ENCODE data around the gene BRCA2.

The BRCA2 gene, protein sequence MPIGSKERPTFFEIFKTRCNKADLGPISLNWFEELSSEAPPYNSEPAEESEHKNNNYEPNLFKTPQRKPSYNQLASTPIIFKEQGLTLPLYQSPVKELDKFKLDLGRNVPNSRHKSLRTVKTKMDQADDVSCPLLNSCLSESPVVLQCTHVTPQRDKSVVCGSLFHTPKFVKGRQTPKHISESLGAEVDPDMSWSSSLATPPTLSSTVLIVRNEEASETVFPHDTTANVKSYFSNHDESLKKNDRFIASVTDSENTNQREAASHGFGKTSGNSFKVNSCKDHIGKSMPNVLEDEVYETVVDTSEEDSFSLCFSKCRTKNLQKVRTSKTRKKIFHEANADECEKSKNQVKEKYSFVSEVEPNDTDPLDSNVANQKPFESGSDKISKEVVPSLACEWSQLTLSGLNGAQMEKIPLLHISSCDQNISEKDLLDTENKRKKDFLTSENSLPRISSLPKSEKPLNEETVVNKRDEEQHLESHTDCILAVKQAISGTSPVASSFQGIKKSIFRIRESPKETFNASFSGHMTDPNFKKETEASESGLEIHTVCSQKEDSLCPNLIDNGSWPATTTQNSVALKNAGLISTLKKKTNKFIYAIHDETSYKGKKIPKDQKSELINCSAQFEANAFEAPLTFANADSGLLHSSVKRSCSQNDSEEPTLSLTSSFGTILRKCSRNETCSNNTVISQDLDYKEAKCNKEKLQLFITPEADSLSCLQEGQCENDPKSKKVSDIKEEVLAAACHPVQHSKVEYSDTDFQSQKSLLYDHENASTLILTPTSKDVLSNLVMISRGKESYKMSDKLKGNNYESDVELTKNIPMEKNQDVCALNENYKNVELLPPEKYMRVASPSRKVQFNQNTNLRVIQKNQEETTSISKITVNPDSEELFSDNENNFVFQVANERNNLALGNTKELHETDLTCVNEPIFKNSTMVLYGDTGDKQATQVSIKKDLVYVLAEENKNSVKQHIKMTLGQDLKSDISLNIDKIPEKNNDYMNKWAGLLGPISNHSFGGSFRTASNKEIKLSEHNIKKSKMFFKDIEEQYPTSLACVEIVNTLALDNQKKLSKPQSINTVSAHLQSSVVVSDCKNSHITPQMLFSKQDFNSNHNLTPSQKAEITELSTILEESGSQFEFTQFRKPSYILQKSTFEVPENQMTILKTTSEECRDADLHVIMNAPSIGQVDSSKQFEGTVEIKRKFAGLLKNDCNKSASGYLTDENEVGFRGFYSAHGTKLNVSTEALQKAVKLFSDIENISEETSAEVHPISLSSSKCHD (N-terminal part only)

DNA sequence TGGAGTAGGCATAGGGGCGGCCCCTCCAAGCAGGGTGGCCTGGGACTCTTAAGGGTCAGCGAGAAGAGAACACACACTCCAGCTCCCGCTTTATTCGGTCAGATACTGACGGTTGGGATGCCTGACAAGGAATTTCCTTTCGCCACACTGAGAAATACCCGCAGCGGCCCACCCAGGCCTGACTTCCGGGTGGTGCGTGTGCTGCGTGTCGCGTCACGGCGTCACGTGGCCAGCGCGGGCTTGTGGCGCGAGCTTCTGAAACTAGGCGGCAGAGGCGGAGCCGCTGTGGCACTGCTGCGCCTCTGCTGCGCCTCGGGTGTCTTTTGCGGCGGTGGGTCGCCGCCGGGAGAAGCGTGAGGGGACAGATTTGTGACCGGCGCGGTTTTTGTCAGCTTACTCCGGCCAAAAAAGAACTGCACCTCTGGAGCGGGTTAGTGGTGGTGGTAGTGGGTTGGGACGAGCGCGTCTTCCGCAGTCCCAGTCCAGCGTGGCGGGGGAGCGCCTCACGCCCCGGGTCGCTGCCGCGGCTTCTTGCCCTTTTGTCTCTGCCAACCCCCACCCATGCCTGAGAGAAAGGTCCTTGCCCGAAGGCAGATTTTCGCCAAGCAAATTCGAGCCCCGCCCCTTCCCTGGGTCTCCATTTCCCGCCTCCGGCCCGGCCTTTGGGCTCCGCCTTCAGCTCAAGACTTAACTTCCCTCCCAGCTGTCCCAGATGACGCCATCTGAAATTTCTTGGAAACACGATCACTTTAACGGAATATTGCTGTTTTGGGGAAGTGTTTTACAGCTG is at the start of gene BRCA2, which contains the start of gene ZAR1L:
BRCA2 (plus strand) TSS at position 271 of the 790 bp plus-strand sequence. CDS start 953 bp downstream, outside the sequence.
ZAR1L (minus strand) TSS at position 126 of the 790 bp plus-strand sequence. CDS start 3,438 bp downstream, outside the sequence.
- DNase-seq, result peak; percentile 88

DNA sequence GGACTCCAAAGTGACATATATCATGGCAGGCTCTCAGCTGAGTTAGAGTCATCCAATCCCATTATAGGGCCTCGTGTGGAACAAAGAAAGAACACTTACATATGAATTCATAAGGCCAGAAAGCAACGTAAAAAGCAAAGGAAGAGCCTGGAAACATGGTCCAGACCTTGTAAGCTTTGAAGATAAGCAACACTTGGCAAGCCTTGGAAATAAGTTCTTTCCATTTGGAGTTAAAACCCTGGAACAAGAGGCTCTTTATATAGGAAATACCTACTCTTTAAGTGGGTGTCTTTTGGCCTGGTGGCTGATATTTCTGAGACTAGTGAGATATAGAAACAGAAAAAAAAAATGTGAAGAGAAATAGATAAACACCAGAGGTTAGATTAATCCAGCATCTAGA is 49.6 kb upstream of the BRCA2 start:
- DNase-seq, result no peak

DNA sequence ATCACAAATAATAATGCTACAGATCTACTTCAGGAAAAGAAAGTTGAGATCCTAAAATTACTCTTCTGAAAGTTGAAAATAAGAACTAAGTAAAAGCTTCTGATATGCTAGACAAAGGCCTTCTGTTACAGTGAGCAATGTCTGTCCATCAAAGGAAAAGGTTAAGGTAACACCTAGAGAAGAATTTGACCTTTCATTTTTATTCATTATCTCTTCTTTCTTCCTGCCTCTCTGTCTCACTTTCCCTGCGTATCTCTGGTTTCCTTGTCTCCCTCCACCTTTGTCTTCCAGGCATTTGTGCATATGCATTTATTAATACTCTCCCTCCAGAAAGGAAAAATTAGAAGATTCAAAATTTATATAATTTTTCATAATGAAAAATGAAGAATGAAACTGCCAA is 49.2 kb upstream of the BRCA2 start:
- no peak for DNase-seq

DNA sequence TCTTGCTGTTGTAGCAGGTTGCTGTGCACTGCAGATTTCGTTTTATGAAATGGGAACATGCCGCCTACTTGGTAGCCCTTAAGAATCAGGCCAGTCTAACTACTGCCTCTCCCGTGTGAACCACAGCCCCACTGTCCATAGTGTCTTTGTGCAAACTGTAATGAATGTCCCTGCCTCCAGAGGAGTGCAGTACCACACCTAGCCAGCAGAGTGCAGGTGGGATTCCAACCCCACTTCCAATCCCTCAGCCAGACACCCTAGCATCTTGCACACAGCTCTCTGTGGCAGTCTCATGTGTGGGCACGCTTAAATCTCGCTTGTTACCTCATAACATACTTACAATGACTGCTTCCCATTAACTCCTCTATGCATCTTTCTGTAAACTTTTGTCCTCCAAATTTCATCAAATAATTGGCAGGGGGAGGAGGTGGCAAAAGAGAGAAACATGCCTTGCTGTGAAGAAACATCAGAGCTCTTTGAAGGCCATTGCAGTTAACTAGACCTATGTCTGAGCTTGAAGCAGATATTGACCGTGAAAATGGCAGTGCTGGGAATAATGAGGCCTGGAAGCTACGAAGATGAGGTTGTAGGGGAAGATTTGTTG is 47.4 kb upstream of the BRCA2 start:
- DNase-seq, result peak; percentile 53

DNA sequence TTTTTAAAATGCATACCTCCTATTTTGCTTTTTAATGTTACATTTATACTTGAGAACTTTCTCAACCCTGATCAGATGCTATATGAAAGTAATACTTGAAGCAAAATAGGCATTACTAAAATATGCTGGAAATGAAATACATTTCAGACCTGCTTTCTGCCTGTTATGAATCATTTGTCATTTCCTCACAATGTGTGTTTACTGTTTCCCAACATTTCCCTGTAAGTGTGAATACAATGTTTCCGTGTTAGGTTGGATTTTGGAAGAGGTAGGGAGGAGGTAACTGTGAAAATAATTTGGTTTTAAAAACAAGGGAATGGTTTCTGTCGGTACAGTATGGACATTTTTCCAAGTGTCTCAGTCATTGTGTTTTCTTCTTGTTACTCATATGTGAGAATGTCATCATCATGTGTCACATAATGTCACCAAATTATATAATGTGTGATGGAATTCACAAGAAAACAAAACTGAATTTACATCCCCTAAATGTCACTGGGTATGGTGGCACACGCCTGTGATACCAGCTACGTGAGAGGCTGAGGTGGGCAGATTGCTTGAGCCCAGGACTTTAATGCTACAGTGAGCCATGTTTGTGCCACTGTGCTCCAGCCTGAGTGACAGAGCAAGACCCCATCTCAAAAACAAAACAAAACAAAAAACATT is 43.2 kb upstream of the BRCA2 start:
- no peak for DNase-seq

DNA sequence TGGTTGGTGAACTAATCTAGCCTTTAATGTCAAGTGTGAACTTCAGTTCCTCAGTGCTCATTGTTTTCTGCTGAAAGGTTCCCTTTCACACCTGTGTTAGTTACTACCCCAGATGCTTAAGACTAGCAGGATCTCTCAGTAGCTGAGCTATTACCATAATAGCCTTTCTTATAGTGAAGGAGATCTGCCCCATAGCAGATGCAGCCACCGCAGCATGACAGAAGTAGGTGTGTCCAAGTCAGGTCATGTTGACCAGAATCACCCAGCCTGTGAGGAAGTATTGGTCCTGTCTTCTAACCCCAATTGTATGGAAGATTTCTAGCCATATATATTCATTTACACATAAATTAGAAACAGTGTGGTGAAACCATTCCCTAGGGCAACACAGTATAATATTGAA is 37.5 kb upstream of the BRCA2 start:
- DNase-seq, result no peak

DNA sequence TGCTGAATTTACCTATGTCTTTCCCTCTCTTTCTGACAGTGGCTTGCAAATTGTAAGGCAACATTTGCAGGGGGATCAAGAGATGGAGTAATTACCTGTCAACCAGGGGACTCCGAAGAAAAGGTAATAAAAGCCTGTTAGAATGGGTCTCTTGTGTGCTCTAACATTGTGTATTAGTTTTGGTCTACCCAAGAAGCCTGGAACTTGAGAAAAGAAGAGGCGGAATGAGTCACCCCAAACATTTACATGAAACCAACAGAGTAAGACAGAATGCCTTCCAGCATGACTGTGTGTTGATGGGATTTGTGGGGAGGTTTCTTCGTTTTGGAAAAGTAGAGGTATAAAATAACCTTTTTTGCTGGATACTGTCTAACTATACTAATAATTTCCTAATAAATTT is 36.9 kb upstream of the BRCA2 start:
- no peak for DNase-seq

DNA sequence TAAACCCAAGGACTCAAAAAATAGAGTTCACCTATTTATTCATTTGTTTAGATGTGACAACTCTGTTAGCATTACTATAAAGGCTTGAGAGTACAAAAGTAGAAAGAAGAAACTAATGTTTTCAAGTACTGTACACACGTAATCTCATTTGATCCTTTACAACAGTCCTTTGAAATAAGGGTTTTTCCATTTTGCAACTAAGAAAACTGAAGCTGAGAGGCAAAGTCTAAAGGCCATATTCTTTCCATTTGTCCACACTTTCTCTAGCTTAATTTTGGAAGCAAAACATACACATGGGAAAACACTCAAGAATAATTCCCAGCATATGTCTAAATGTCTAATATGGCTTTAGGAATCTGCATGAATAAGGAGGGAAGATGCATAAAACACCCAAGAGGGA is 34.2 kb upstream of the BRCA2 start:
- DNase-seq, result no peak

DNA sequence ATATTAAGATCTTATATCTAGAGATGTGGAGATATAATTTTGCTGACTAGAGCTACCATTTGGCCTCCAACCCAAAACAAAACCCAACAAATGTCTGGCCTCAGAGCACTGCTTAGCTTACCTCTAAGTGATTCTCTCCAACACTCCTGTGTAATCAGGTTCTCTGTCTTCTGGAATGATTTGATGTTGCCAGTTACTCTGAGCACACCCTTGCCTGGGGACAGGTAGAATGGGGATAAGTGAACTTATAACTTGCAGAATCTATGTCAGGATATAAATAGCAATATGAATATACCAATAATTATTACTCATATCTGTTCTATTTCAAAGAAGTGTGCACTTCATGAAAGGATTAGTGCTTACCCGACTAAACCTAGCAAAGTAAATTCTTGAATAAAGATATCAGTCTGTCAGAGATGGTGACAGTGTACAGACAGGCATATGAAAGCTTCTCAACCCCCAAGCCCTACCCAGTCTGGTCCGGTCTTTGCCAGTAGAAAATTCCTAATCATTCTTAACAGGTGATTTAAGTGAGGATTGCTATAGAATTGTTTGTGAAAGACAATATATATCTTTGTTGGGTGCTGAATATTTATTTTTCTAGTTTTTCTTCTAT is 33.1 kb upstream of the BRCA2 start:
- DNase-seq, result no peak

DNA sequence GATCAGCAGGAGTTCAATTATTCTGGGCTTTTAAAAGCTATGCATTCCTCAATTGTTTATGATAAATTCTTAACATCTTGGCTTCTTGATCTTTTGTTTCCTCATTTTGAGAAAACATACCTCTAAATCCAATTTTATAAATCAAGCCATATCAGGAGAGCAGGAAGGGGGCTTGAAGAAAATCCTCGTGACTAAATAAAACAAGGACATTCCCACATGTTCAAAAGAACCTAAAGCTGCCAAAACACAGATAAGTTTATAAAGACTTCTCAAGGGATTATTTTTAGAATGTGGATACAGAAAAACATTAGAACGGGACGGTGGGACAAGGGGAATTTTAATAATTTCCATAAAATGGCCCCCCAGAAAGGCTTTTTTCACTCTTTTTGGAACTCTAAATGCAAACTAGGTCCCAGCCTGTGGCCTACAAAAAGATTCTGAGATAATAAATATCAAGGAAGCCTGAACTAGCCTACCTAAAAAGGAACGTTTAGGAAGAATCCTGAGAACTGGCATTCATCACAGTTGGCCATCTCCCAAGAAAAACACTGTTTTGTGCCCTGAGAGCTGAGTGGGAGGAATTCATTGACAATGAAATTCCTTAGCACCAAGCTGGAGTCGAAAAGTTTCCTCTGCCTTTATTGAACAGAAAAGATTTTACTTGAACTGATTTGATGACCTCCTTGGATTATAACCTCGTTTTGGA is 30.2 kb upstream of the BRCA2 start:
- DNase-seq, result no peak

DNA sequence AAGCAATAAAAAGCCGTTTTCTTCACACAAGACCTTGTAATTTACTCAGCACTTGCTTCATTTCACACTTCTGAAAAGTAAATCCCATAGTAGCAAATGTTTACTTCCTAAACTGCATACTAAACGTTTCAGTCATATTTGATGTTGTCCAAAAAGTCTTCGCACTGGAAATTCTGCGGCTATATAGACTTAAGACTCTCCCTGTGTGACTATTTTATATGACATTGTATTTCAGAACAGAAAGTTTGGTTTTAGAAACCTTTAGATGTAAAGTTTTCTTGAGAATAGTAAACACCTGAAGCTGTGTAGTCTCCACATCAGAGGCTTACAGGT is 29.7 kb upstream of the BRCA2 start:
- no peak for DNase-seq

DNA sequence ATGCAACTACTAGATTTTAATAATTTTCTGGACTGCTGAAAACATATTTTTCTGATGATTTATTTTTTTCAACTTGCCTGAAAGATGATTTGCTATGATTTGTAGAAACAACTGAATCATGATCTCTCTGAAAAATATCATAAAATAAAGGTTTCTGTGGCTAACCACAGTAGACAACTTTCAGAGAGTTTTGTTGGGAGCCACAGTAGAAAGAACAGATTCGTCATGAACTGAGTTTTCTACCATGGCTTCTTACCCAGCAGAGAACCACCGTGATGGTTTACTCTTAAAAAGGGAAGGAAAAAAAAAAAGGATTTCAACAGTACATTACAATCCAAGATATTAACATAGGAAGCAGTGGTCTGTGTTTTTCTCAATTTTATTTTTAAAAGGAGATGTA is 18.1 kb upstream of the BRCA2 start:
- no peak for DNase-seq

DNA sequence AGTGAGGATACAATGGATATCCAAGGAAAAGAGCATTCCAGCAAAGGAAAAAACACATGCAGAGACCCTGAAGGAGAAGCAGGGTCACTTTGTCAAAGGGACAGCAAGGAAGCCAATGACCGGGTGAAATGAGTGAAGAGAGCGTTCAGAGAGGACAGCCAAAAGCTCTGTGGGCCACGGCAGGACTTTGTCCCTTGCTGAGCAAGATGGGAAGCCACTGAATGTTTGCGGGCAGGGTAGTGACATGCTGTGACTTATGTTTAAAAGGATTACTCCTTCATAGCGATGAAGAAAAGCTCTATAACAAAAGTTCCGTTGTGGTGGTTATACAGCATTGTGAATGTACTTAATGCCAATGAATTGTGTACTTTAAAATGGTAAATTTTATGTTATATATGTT is 16.6 kb upstream of the BRCA2 start:
- no peak for DNase-seq

DNA sequence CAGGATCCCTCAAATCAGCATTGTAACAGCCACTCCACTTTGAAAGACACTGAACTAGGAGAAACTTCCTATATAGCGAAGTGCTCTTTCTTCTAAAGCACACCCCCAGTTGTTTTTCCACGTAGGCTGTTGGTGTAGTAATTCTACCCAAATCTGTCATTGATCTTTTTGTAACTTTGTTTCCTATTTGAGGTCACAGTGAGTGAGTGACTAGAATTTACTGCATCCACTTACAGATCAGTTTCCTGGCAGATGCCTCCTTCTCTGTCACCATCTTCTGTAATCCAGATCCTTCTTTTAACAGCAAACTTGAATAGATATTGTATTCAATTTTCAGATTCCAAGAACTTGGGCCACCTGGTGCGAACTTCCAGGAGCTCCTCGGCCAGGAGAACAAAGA is 15.4 kb upstream of the BRCA2 start:
- no peak for DNase-seq

DNA sequence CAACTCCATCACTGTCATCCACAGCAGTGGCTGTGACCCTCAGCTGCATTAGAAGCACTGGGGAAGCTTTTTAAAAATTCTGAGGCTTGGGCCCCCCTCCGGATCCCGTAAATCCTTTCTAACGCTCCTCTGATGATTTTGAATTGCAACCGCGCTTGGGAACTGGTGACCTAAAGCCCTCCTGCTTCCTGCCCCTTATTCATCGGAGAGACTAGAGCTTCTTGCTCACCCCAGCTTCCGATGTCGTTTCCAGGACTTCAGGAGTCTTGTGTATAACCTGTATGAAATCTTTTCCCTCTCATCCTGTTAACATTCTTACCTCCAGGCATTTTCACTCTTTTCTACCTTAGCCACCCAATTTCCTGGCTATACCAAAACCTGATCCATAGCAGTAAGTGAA is 14.9 kb upstream of the BRCA2 start:
- no peak for DNase-seq

DNA sequence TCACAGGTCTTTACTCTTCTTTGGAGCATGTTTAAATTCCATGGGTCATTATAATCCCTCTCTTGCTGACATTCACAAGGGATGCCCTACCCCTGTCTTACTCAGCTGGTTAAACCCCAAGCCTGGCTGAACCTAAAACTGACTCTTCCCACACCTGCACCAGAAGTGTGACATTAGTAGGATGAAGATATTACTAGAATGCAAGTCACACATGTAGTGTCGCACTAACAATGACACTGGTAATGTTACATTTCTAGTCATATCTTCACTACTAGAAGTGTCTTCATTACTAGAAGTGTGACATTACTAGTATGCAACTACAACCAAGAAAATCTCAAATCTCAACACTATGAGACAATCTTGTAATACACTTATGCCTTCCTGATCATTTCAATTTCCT is 14.4 kb upstream of the BRCA2 start:
- no peak for DNase-seq

DNA sequence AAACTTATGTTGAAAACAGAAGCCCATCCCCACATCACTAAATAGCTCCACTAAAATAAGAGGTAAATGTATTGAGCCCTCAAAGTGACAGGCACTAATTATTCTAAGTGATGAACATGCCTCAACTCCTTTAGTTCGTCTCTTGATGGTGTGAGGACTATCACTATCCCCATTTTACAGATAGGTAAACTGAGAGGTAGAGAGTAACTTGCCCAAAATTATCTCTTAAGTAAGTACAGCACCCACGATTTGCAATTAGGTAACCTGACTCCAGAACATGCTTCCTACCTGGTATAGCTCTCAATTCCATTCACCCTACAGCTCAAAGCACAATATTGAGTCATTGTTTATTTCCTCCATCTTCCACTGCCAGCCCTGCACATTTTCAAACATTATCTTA is 12.8 kb upstream of the BRCA2 start:
- DNase-seq, result no peak

DNA sequence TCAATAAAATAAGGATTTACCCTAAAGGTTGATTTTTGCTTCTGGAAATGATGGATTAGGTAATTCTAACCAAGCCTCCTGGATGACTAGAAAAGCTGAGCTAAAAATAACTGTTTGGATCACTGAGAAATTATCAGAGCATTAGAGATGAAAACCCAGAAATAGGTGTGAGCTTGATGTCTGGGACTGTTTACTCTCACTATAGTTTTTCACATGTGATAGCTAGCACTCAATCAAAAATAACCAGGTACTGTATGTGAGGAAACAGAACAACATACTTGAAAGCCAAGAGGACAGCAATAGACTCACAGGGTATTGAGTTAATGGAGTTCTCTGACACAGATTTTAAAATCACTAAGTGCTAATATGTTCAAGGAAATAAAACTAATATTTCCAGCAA is 9.7 kb upstream of the BRCA2 start:
- no peak for DNase-seq

DNA sequence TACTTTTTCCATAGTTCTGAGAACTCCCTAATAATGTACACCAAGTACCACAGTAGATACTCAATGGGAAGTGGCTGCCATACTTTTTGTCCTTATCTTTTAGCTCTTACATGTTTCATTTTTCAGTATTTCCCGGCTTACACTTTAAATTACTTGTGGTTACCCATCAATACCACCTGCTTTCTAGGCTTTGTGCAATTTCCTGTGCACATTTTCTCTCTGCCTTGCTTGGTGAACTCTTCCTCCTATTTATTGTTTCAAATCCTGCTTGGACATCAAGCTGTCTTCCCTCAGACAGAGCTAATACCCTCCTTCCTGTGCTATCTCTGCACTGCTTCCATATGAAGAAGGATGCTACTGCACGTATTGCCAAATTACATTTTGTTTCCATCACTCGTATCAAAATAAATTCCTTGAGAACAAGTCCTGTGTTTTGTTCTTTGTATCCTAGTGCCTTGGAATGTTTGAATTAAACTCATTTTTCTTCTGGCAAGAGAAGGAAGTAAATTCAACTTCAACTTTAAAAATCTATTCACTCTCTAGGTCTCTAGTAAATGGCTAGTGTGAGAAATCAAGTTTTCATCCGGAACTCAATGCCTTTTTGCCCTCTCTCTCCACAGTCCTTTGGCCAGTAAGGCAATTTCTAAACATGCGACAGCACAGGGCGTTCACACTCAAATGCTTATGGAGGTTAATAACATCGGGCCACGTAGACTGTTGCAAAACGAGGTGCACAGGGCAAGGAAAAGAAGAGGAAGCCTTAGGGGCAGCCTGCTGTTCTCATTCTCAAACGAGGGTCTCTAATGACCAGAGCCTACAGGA is 5.8 kb upstream of the BRCA2 start:
- no peak for DNase-seq
